ENCODE results near the gene KCNK1.

The KCNK1 gene

DNA sequence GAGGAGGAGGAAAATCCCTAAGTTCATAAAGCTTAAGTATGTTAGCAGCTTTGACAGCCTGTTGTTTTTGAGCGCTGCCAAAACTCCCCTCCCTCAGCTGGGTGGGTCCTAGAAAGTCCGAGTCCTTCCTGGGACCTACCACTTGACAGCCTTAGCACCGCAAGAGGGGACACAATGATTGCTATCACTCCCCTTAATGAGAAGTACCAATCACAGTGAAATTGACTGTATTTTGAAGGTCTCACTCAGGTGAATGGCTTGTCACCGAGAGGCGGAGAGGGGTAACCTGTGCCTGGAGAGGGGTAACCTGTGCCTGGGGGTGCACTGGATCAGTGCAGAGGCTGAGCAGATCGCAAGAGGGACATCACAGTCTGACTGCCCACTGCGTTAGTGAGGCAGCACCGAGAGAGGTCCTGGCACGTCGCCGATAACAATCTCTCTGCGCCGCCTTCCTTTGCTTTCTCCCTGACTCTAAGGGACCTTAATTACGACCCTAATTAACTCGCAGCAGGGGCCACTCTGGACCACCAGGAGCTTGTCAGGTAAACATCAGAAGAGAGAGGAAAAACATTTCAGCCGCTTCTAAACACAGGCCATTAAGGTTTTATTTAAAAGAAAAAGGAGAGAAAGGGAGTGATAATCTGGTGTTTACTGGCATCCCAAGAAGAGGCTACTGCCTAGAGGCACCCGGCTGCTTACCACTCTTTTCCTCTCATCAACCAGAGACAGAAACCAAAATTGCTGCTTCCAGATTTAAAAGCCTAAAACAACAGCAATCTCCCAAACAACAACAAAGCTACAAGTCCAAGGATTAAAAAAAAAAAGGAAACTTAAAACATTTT lies 25.7 kb upstream of the KCNK1 start:
- no peak for DNase-seq (ENCODE audit: low read depth)
- H3K4me3 ChIP-seq (ENCODE audit: low read depth, low read length) = no peak overlapping the region
- in situ Hi-C loops (cut with HindIII; ENCODE audit: low sequenced_read_pairs) = loop anchor here (5.0 kb wide), 1 partner anchor 54 kb away; no protein-coding TSS in a partner anchor
- TF ChIP-seq, protein P1, sequence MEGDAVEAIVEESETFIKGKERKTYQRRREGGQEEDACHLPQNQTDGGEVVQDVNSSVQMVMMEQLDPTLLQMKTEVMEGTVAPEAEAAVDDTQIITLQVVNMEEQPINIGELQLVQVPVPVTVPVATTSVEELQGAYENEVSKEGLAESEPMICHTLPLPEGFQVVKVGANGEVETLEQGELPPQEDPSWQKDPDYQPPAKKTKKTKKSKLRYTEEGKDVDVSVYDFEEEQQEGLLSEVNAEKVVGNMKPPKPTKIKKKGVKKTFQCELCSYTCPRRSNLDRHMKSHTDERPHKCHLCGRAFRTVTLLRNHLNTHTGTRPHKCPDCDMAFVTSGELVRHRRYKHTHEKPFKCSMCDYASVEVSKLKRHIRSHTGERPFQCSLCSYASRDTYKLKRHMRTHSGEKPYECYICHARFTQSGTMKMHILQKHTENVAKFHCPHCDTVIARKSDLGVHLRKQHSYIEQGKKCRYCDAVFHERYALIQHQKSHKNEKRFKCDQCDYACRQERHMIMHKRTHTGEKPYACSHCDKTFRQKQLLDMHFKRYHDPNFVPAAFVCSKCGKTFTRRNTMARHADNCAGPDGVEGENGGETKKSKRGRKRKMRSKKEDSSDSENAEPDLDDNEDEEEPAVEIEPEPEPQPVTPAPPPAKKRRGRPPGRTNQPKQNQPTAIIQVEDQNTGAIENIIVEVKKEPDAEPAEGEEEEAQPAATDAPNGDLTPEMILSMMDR (IDR thresholded peaks at IDR 0.05; ENCODE audit: low read depth, low read length, missing control alignments) = no peak

DNA sequence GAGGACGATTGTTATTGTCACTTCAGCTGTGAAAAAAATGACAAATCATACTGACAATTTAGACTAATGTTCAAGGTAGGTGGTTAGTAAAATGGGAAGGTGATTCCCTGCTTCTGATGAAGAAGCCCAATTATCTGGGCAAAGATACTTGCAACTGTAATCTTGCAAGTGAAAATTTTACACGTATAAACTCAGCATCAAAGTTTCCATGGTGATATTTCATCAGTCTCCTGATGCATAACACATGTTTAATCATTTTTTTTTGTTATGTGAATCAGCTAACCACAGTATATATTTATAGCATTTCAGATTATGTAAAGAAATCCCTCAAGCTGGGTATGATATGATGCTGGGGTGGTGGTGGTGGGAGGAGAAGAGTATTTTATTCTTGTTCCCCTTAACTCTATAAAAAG lies 16.4 kb upstream of the KCNK1 start:
- in situ Hi-C loops (cut with HindIII; ENCODE audit: low sequenced_read_pairs) = no loop called here
- H3K4me3 ChIP-seq (ENCODE audit: low read depth, low read length) = no peak overlapping the region
- no peak for DNase-seq (ENCODE audit: low read depth)
- TF ChIP-seq, protein P1 (IDR thresholded peaks at IDR 0.05; ENCODE audit: low read depth, low read length, missing control alignments) = no peak

DNA sequence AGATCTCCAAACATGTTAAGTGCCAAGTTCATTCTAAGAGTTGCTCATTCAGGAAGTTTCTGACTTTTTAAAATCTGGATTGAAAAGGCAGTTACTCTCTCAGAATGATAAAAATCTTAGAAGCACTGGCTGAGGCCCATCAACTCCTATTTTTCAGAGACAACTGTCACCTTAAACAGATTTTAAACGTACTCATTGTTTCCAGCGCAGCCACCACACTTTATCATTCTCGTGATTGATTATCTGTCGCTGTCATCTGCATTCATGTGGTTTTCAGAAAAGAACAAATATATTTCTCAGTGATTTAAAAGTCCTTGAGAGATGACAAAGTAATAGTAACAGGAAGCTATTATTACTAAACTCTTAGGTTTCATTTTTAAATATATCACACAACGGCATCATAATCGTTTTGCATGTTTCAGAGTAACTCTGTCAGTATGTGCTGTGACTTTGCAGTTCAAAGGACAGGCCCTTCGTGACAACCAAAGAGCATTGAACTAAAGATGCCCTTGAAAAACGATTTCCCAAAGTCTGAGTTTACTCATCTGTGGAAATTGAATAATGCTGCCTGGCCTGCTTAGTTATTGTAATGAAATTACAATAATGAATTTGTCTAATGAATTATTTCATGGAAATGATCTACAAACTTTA lies 14.9 kb upstream of the KCNK1 start:
- DNase-seq (ENCODE audit: low read depth) = no peak
- in situ Hi-C loops (cut with HindIII; ENCODE audit: low sequenced_read_pairs) = no loop called here
- TF ChIP-seq, protein P1 (IDR thresholded peaks at IDR 0.05; ENCODE audit: low read depth, low read length, missing control alignments) = no peak
- H3K4me3 ChIP-seq (ENCODE audit: low read depth, low read length) = no peak overlapping the region

DNA sequence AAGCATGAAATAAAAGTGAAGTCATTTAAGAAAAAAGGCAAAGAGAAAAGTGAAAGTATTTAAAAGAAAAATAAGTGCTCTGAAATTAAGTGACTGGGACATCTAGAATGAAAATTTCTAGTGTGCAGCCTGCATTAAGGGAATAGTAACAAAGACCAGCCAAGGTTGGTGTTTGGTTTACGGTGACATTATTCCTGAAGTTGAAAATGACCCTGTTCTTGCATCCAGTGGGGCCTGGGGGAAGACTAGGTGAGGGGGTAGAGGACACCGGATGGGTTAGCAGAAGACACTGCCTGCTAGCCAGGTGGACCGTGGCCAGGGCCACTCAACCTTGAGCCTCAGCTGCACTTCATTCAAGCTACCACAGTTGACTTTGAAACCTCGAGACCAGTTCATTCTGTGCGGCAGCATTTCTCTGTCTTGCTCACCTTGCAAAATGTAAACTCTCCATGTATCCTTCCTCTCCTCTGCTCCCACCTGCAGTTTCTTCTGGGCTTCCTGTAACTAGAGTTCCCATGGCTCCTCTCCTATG lies 14.3 kb upstream of the KCNK1 start:
- no peak overlapping the region for H3K4me3 ChIP-seq (ENCODE audit: low read depth, low read length)
- TF ChIP-seq, protein P1 (IDR thresholded peaks at IDR 0.05; ENCODE audit: low read depth, low read length, missing control alignments) = no peak
- in situ Hi-C loops (cut with HindIII; ENCODE audit: low sequenced_read_pairs) = no loop called here

DNA sequence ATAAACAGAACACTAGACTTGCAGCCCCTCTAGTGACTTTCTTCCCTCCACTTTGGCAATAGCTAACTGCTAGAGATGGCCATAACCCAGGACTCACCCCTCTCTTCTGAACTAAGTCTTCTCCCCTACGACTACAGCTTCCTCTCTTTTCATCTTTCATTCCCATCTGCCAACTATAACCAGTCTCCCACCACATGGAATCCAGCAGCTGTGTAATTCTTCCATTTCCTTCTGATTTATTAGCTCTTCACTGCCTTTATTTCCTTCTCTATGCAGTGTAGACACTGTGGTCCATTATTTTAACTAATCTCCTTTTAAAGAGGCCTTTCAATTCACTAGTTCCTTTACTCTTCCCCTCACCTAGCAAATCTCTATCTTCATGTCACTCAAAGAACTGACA lies 13.4 kb upstream of the KCNK1 start:
- in situ Hi-C loops (cut with HindIII; ENCODE audit: low sequenced_read_pairs) = no loop called here
- TF ChIP-seq, protein P1 (IDR thresholded peaks at IDR 0.05; ENCODE audit: low read depth, low read length, missing control alignments) = no peak
- no peak for DNase-seq (ENCODE audit: low read depth)
- H3K4me3 ChIP-seq (ENCODE audit: low read depth, low read length) = no peak overlapping the region

More for the DNA sequence above, 14.3 kb upstream of the KCNK1 start:
- no peak for DNase-seq (ENCODE audit: low read depth)

DNA sequence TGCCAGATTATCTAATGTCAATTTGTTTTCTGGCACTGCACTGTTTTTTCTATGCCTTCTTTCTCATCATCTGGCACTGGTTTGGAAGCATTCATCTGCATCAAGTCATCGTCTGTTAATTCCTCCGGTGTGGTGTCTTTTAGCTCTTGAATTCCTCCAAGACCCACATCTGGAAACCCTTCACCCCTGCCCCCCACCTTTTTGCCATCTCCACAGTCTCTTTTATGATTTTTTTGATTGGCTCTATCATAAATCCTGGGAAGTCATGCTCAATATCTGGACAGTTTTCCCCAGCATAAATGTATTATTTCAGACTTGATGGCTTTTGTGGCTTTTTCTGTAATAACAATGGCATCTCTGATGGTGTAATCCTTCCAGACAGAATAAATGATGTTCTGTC lies 10.4 kb upstream of the KCNK1 start:
- TF ChIP-seq, protein P1 (IDR thresholded peaks at IDR 0.05; ENCODE audit: low read depth, low read length, missing control alignments) = no peak
- in situ Hi-C loops (cut with HindIII; ENCODE audit: low sequenced_read_pairs) = no loop called here
- H3K4me3 ChIP-seq (ENCODE audit: low read depth, low read length) = no peak overlapping the region
- DNase-seq (ENCODE audit: low read depth) = no peak

All from astrocyte of the cerebellum (primary cell).